H9 (cell line): Measurements from ENCODE around the gene FAM228B. TPM values are rescaled to one million over a fixed set of nuclear protein-coding genes. Genes with fewer than 3 reads are reported as not detected.

Experiments
- DNase-seq: peaks from one replicate; pipeline ENCODE4 v3.0.0-alpha.2; 2017
- H2AFZ ChIP-seq: one replicate; pipeline ENCODE4 v1.6.1; 2013; ENCODE audit warnings: mild to moderate bottlenecking, low read length, control low read depth, moderate library complexity
- H2AK5ac ChIP-seq: 2 replicates; pipeline ENCODE4 v1.6.1; 2013; ENCODE audit warnings: low read length, control low read depth, mixed read lengths; ENCODE audit not compliant: insufficient read length
- H2BK120ac ChIP-seq: one replicate; pipeline ENCODE4 v1.6.1; 2013; ENCODE audit warnings: low read depth, mild to moderate bottlenecking, low read length, control low read depth, inconsistent platforms; ENCODE audit not compliant: poor library complexity, severe bottlenecking
- H2BK12ac ChIP-seq: 2 replicates; pipeline ENCODE4 v1.6.1; 2013; ENCODE audit warnings: low read length, control low read depth, mixed read lengths, low read depth; ENCODE audit not compliant: insufficient read length
- H2BK15ac ChIP-seq: 2 replicates; pipeline ENCODE4 v1.6.1; 2013; ENCODE audit warnings: low read depth, low read length, control low read depth
- H2BK20ac ChIP-seq: one replicate; pipeline ENCODE4 v1.6.1; 2013; ENCODE audit warnings: low read depth, mild to moderate bottlenecking, low read length, control low read depth, inconsistent platforms; ENCODE audit not compliant: poor library complexity, severe bottlenecking
- H2BK5ac ChIP-seq: 2 replicates; pipeline ENCODE4 v1.6.1; 2013; ENCODE audit warnings: low read length, control low read depth, mixed read lengths; ENCODE audit not compliant: insufficient read length
- H3K14ac ChIP-seq: 2 replicates; pipeline ENCODE4 v1.6.1; 2013; ENCODE audit warnings: low read length, control low read depth; ENCODE audit not compliant: insufficient read depth
- H3K18ac ChIP-seq: 2 replicates; pipeline ENCODE4 v1.6.1; 2013; ENCODE audit warnings: low read depth, mild to moderate bottlenecking, mixed read lengths, low read length, control low read depth; ENCODE audit not compliant: insufficient read length
- H3K23ac ChIP-seq: 2 replicates; pipeline ENCODE4 v1.6.1; 2013; ENCODE audit warnings: low read length, control low read depth, mixed read lengths, low read depth; ENCODE audit not compliant: insufficient read length
- H3K23me2 ChIP-seq: 2 replicates; pipeline ENCODE4 v1.6.1; 2013; ENCODE audit warnings: low read depth, mild to moderate bottlenecking, mixed read lengths, low read length, control low read depth; ENCODE audit not compliant: insufficient read length, poor library complexity, severe bottlenecking
- H3K27ac ChIP-seq: 2 replicates; pipeline ENCODE4 v1.5.1; 2013; ENCODE audit warnings: low read length, control low read depth, mixed read lengths, low read depth; ENCODE audit not compliant: insufficient read length
- H3K27me3 ChIP-seq: 2 replicates; pipeline ENCODE4 v1.6.1; 2013; ENCODE audit warnings: low read length, control low read depth, inconsistent platforms; ENCODE audit not compliant: insufficient read depth
- H3K4ac ChIP-seq: 2 replicates; pipeline ENCODE4 v1.6.1; 2013; ENCODE audit warnings: low read depth, mild to moderate bottlenecking, control low read depth, inconsistent platforms, low read length, moderate library complexity
- H3K4me1 ChIP-seq: 2 replicates; pipeline ENCODE4 v1.6.1; 2013; ENCODE audit warnings: low read length, control low read depth, inconsistent platforms; ENCODE audit not compliant: insufficient read depth
- H3K4me2 ChIP-seq: 2 replicates; pipeline ENCODE4 v1.6.1; 2013; ENCODE audit warnings: low read length, control low read depth, mixed read lengths; ENCODE audit not compliant: insufficient read length, insufficient read depth
- H3K56ac ChIP-seq: 2 replicates; pipeline ENCODE4 v1.6.1; 2013; ENCODE audit warnings: low read depth, mild to moderate bottlenecking, mixed read lengths, low read length, control low read depth; ENCODE audit not compliant: insufficient read length
- H3K79me1 ChIP-seq: 2 replicates; pipeline ENCODE4 v1.6.1; 2013; ENCODE audit warnings: low read depth, mild to moderate bottlenecking, moderate library complexity, low read length, control low read depth, inconsistent platforms; ENCODE audit not compliant: insufficient read depth, poor library complexity, severe bottlenecking
- H3K79me2 ChIP-seq: 2 replicates; pipeline ENCODE4 v1.6.1; 2013; ENCODE audit warnings: low read length, control low read depth, inconsistent platforms; ENCODE audit not compliant: insufficient read depth
- H3K9ac ChIP-seq: 2 replicates; pipeline ENCODE4 v1.6.1; 2013; ENCODE audit warnings: low read length, control low read depth, mixed read lengths; ENCODE audit not compliant: insufficient read length; ENCODE audit errors: extremely low read depth
- H3K9me3 ChIP-seq: one replicate; pipeline ENCODE4 v1.6.1; 2013; ENCODE audit warnings: low read depth, low read length, inconsistent platforms; ENCODE audit not compliant: control insufficient read depth
- H3T11ph ChIP-seq: one replicate; pipeline ENCODE4 v1.6.1; 2013; ENCODE audit warnings: mild to moderate bottlenecking, low read length, control low read depth, inconsistent platforms
- H4K20me1 ChIP-seq: one replicate; pipeline ENCODE4 v1.6.1; 2013; ENCODE audit not compliant: control insufficient read depth, insufficient read length, insufficient read depth
- H4K5ac ChIP-seq: 2 replicates; pipeline ENCODE4 v1.6.1; 2013; ENCODE audit warnings: low read depth, mild to moderate bottlenecking, mixed read lengths, low read length, control low read depth; ENCODE audit not compliant: insufficient read length
- H4K8ac ChIP-seq: replicated peaks from 2 replicates; pipeline ENCODE4 v1.6.1; 2013; ENCODE audit warnings: low read length, control low read depth, mixed read lengths, low read depth; ENCODE audit not compliant: insufficient read length
- H4K91ac ChIP-seq: 2 replicates; pipeline ENCODE4 v1.6.1; 2013; ENCODE audit warnings: low read depth, mild to moderate bottlenecking, moderate library complexity, mixed read lengths, low read length, control low read depth; ENCODE audit not compliant: insufficient read length
- H3K27ac Mint-ChIP-seq, 3 experiments: 2 replicates in 2 of 3; 3 replicates in 1 of 3; pipeline ENCODE4 v1.8.0; 2020 to 2021; ENCODE audit warnings: mixed read lengths in 3 of 3, mild to moderate bottlenecking in 1 of 3, moderate library complexity in 1 of 3
- H3K27me3 Mint-ChIP-seq: 2 replicates; pipeline ENCODE4 v1.8.0; 2021; ENCODE audit warnings: low read depth, mild to moderate bottlenecking, moderate library complexity, mixed read lengths
- H3K36me3 Mint-ChIP-seq, 3 experiments: 2 replicates in 2 of 3; 3 replicates in 1 of 3; pipeline ENCODE4 v1.8.0; 2020 to 2021; ENCODE audit warnings: low read depth in 3 of 3, mixed read lengths in 3 of 3; ENCODE audit not compliant: insufficient read depth in 1 of 3
- H3K4me1 Mint-ChIP-seq, 2 experiments: 2 replicates each; pipeline ENCODE4 v1.8.0; 2020; ENCODE audit warnings: mixed read lengths in 2 of 2
- H3K4me3 Mint-ChIP-seq, 2 experiments: 2 replicates in 1 of 2; 3 replicates in 1 of 2; pipeline ENCODE4 v1.8.0; 2020 to 2021; ENCODE audit warnings: mild to moderate bottlenecking in 2 of 2, mixed read lengths in 2 of 2, moderate library complexity in 1 of 2
- H3K9me3 Mint-ChIP-seq, 2 experiments: 2 replicates in 1 of 2; 3 replicates in 1 of 2; pipeline ENCODE4 v1.8.0; 2020; ENCODE audit warnings: mild to moderate bottlenecking in 2 of 2, mixed read lengths in 2 of 2, moderate library complexity in 1 of 2
- total RNA-seq: library from RNA; stranded (reverse); gene quantifications from 2 replicates; pipeline ENCODE4 v1.2.1, GENCODE V29; 2021
- TF ChIP-seq, protein P1 (sequence below): fragments of 200-600 bp; sonication (generic); conservative IDR thresholded peaks from 3 replicates; pipeline ENCODE4 v1.8.0; 2021; ENCODE audit warnings: antibody characterized with exemption, mild to moderate bottlenecking

Gene FAM228B
- total RNA-seq, 1 experiment from 2014 or later, result 6.5 TPM

GRCh38 chr2:24106786-24107185 is 16.5 kb upstream of the FAM228B start:
- H2BK20ac ChIP-seq, result no peak overlapping the region
- H3K4me2 ChIP-seq, result no peak overlapping the region
- Mint-ChIP-seq H3K4me1 (peaks cover 0 to 5% of the 10 kb centered on the region in 2 experiments; a peak in 1 of 4 replicates), H3K9me3 (peaks cover 14 to 19% of the 10 kb centered on the region in 2 experiments; a peak in 4 of 5 replicates), H3K4me3 (no peak overlapping the region), H3K36me3 (peaks cover 0 to 9% (median 0%) of the 10 kb centered on the region in 3 experiments; a peak in 3 of 7 replicates), H3K27ac (no peak overlapping the region), H3K27me3 (no peaks in the 10 kb centered on the region; the same call in 1 of the 2 replicates)
- no peak overlapping the region for H2BK120ac ChIP-seq
- no peaks in the 10 kb centered on the region for H3K79me2 ChIP-seq
- H3T11ph ChIP-seq, result no peak overlapping the region
- H3K18ac ChIP-seq, result no peak overlapping the region
- H2BK15ac ChIP-seq, result no peak overlapping the region
- no peak for DNase-seq
- no peak overlapping the region for H2BK5ac ChIP-seq
- no peak overlapping the region for H3K14ac ChIP-seq
- H3K9ac ChIP-seq, result no peak overlapping the region
- H2AFZ ChIP-seq, result no peak overlapping the region
- H4K8ac ChIP-seq, result no peak overlapping the region
- H3K79me1 ChIP-seq, result no peaks in the 10 kb centered on the region
- no peak overlapping the region for H4K5ac ChIP-seq
- no peaks in the 10 kb centered on the region for H3K27me3 ChIP-seq
- no peak overlapping the region for H4K91ac ChIP-seq
- H3K27ac ChIP-seq, result no peak overlapping the region
- no peak overlapping the region for H3K56ac ChIP-seq
- H2BK12ac ChIP-seq, result no peak overlapping the region
- H3K4me1 ChIP-seq, result no peaks in the 10 kb centered on the region
- no peak overlapping the region for H3K4ac ChIP-seq
- H2AK5ac ChIP-seq, result no peak overlapping the region
- no peaks in the 10 kb centered on the region for H4K20me1 ChIP-seq
- TF ChIP-seq, protein P1, sequence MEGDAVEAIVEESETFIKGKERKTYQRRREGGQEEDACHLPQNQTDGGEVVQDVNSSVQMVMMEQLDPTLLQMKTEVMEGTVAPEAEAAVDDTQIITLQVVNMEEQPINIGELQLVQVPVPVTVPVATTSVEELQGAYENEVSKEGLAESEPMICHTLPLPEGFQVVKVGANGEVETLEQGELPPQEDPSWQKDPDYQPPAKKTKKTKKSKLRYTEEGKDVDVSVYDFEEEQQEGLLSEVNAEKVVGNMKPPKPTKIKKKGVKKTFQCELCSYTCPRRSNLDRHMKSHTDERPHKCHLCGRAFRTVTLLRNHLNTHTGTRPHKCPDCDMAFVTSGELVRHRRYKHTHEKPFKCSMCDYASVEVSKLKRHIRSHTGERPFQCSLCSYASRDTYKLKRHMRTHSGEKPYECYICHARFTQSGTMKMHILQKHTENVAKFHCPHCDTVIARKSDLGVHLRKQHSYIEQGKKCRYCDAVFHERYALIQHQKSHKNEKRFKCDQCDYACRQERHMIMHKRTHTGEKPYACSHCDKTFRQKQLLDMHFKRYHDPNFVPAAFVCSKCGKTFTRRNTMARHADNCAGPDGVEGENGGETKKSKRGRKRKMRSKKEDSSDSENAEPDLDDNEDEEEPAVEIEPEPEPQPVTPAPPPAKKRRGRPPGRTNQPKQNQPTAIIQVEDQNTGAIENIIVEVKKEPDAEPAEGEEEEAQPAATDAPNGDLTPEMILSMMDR, result no peak
- no peaks in the 10 kb centered on the region for H3K23me2 ChIP-seq
- no peak overlapping the region for H3K23ac ChIP-seq
- no peaks in the 10 kb centered on the region for H3K9me3 ChIP-seq
